NCI-H2081 treated with DMSO at 0.1 percent for 48 hours (cell line): ENCODE results near the gene MAGI2.

ENCODE experiments used
- DNase-seq: peaks from one replicate; lab custom pipeline; 2025; lab: John Stamatoyannopoulos, UW

MAGI2 gene

DNA sequence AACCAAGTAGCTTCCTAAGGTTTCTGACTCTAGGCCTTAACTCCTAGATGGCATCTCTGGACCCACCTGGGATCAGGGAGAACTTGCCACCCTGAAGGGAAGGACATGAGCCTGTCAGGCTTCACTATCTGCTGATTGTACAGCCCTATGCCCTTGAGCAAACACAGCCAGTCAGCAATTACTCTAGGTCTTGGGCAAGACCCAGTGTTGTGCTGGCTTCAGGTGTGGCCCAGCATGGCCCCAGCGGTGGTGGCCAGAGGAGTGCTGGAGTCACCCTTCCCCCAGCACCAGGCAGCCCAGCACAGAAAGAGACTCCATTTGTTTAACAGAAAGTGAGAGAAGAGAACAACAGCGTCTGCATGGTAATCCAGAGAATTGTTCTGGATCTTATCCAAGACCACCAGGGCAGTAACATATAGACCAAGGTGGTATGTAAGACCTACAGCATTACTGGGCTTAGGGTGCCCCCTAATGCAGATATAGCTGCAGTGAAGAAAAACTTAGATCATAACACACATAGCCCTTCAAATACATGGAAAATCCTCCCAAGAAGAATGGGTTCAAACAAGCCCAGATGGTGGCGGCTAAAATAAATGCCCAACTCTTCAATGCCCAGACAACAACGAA lies 207.7 kb downstream of the MAGI2 start:
- DNase-seq = no peak

DNA sequence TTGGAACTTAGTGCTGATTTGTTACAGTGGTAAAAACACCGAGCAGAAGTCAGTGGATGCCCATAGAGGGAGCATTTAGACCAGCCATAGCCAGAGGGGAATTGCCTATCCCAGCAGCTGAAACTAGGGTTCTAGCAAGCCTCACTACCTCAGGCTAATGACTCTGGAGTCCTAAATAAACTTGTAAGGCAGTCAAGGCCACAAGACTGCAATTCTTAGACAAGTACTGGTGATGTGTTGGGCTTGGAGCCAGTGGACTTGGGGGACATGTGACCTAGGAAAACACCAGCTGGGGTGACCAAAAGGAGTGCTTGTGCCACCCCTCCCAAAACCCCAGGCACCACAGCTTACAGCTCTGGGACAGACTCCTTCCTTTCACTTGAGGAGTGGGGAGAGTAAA lies 209.0 kb downstream of the MAGI2 start:
- DNase-seq = no peak

DNA sequence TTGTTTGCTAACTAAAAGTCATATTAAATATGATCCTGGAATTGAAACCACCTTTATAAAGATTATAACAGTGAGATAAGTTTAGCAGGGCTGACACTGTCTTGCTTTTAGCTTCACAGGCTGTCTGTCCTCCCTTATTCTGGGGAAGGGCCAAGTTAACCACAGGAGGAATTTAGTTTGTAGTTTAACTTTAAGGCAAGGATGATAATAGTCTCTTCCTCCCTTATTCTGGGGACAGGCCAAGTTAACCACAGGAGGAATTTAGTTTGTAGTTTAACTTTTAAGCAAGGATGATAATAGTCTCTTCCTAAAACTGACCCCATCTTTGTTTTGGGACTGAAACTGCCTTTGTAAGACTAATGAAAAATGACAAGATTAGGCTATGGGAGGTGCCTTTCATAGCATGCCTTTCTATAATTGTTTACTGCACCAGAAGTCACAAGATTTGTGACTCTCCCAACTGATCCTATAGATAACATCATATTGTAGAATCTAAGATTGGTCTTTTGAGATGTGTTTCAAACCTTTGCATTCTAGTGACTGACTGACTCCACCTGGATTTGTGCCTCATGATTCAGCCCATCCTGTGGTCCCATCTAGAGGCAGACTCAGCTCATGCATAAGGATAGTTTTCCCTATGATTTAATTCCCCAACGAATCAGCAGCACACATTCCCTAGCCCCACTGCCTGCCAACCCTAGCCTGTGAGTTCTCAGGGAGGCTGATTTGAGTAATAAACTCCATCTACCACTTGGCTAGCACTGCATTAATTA lies 212.0 kb downstream of the MAGI2 start:
- no peak for DNase-seq

DNA sequence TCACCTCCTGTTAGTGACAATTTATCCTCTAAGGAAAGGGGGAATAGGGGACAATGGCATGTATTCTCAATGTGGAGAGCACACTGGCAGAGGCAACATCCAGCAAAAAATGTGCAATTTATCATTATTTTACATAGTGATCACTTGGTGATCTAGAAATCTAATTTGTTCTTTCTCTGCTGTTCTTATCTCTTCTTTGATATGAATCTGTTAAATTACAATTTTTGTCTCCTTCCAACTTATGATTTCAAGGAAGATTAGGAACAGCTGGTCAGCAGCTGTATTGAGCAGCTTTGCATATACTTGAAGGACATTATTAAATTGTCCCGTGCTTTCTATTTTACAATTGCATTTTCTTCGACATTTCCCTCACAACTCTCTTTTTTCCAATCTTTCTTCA lies 213.1 kb downstream of the MAGI2 start:
- no peak for DNase-seq

DNA sequence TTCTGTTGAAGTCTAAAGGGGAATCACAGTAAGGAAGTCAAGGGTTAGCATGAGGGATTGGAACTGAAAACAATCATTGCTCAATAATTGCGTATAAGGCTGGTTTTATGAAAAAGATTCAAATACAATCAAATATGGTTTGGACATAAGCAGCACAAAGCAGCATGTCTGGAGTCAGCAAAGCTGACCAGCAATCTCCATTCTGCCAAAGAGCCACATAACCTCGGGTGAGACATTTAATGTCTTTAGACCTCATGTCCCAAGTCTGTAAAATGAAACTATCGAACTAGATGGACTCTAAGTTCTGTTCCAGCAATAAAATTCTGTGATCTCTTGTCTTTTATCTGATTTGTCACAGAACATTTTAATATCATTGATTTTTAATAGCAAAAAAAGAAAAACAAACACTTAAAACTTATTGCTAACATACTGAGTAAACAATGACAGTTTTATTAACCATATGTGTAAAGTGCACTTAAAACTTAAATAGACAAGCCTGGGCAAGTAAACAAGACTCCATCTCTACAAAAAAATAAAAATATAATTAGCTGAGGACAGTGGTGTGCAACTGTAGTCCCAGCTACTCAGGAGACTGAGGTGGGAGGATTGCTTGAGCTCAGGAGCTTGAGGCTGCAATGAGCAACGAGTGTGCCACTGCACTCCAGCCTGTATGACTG lies 217.0 kb downstream of the MAGI2 start:
- DNase-seq = no peak

DNA sequence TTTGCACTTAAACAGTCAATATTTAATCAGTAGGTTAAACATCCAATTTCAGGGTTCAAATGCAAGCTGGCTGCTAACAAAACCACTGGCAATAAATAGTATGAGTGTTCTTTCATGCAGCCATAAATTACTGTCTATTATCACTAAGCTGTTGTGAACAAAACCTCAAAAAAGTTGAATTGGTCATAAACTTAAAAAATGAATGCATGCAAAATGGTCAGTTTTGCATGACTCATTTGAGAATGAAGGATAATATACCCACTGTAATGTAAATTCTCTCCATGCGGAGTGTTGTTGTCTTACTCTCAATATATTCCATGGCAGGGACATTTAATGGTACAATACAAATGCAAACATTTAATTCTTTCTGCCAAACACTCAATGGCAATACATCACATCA lies 226.4 kb downstream of the MAGI2 start:
- peak; percentile 67 for DNase-seq

DNA sequence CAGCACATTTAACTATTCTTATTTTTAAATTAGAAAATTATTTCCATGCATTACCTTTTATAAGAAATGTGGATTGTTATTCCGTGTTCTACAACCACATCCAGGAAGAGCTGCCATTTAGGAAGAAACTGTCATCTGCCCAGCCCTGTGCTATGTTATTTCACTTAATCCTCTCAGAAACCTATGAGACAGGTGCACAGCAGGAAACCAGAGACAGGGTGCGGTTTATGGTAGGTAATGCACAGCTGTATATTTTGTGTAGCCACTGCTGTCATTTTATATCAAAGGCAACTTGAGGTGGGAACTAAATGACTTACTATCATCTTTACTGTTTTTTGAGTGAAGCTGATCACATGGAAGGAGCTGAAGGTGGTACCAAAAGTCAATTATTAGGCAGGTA lies 232.3 kb downstream of the MAGI2 start:
- no peak for DNase-seq

DNA sequence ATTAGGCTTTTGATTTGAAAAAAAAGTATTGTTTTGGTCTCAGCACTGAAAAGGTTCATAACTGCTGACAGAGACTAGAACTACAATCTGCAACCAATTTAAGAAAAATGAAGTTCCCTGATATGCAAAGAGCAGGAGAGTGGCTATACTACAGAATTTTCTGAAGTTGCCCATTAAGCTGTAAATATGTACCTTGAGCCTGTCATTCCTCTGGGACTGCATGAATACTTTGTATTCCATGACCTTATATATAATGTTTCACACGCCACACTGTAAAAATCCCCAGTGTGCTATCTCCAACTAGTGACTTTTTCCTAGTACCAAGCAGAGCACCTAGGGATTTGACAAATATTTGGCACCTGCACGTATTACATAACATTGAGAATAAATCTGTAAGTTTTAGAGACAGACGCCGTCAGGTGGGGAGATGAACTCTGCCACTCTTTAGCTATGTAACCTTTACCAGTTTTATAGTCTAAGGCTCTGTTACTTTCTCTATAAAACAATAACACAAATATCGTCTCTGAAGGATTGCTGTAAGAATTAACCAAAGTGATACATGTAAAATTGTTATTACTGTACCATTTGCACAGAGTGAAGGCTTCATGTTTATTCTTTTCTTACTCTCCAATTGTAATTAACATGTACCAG lies 235.4 kb downstream of the MAGI2 start:
- DNase-seq = no peak

DNA sequence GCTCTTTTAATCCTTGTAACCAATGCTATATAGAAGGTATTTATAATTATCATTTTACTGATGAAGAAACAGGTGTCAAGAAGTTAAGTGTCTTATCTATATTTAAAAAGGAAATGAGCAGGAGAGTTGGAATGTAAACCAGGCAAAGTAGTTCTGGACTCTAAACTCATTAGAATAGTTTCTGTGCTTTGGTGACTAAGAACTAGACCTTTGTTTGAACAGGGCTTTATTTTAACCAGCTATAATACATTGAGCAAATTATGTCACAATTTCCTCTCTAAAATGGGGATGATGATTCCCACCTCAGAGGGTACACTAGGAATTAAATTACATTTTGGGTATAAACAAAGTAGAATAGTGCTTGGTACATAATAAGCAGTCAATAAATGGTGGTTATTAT lies 236.0 kb downstream of the MAGI2 start:
- DNase-seq = no peak

DNA sequence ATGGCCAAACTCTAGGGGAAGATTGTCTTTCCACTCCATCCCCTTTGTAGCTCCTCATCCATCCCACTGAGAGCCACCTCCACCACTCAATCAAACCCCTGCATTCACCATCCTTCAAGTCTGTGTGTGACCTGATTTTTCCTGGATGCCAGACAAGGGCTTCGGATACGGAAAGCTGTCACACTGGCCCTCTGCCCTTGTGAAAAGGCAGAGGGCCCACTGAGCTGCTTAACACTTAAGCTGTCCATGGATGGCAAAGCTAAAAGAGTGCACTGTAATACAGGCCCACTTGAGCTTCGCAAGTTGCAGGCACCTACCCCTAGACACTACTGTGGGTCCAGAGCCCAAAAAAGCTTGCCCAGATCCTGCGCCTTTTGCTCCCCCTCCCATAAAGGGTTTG lies 237.2 kb downstream of the MAGI2 start:
- no peak for DNase-seq

DNA sequence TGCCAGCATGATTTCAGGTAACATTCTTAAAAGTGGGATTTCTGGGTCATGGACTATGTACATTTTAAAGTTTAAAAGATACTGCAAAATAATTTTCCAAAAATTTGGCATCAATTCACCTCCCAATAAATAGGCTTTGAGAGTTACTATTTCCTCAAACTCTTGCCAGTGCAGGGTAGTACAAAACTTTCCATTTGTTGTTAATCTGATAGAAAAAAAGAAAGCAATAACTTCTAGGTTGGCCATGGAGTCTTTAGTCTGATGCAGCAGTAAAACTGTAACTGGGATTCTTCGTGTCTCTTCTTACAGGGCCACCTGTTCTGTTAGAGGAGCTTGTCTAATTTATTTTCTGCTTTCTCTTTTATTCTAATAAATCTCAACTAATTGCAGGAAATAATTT lies 241.1 kb downstream of the MAGI2 start:
- DNase-seq = no peak

DNA sequence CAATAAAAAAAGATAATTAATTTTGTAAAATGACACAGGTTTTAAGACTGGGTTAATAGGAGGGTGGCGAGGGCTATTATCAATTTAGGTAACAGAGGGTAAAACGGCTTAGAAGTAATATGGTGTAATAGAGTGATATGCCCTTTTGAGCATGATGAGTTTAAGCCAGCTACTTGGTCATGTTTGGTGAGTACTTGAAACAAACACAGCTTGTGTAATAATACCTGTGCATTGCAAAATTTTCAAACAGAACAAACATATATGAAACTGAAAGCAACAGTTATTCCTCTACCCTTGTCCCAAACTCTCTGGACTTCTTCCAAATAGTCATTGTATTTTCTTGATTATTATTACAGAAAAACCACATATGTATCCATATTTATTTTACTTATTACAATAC lies 241.7 kb downstream of the MAGI2 start:
- no peak for DNase-seq

DNA sequence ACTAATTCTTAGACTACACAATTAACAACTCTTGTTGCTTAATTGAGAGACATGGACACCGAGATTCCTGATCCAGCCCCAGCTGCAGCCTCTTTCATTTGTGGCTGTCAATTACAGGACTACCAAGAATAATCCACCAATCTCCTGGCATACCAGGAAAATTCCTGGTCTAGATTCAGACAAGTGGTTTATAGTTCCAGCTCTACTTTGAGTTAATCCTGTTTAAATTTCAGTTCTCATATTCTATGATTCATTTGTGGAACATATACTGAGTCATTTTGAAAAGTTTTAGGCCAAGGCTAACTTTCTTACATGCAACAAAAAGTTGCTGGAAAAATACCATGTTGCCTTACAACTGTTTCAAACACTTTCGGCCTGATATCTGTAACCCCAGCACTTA lies 253.5 kb downstream of the MAGI2 start:
- no peak for DNase-seq

DNA sequence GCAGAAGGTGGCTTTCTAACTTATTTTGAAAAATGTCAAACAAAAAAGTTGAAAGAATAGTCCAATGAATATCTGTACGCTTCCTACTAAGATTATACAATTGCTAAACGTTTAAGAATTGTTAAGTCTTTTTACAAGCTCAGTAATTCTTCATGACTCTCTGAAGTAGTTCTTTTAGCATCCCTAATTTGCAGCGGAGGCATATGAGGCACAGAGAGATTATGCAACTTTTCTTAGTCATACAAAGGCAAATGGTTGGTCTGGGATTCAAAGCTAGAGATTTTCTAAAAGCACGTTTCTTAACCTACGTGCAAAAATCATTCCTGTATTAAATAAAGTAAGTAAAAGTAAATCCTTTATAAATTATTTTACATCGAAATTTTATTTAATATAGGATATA lies 254.2 kb downstream of the MAGI2 start:
- DNase-seq = no peak

DNA sequence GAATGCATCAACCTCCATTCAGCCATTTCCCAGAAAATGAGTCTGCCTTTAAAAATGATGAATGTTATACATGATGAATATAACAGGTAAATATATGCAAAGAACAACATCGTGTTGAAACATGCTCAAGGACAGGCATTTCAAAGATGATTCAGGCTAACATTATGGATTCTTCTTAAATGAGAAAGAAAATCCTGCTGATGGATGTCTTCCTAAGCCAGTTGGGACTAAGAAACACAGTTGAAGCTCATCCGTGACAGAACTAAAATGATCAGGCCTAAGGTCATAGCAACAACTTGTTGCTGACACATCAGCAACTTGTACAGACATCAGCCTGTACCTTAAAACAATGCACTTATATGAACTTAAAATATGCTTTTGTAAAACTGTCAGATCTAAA lies 267.9 kb downstream of the MAGI2 start:
- no peak for DNase-seq

DNA sequence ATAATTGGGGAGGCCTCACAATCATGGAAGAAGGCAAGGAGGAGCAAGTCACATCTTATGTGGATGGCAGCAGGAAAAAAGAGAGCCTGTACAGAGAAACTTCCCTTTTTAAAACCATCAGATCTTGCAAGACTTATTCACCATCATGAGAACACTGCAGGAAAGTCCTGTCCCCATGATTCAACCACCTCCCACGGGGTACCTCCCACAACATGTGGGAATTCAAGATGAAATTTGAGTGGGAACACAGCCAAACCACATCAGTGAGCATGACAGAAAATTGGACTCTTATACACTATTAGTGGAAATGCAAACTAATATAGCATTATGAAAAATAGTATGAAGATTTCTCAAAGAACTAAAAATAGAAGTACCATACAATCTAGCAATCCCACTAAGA lies 271.2 kb downstream of the MAGI2 start:
- no peak for DNase-seq

DNA sequence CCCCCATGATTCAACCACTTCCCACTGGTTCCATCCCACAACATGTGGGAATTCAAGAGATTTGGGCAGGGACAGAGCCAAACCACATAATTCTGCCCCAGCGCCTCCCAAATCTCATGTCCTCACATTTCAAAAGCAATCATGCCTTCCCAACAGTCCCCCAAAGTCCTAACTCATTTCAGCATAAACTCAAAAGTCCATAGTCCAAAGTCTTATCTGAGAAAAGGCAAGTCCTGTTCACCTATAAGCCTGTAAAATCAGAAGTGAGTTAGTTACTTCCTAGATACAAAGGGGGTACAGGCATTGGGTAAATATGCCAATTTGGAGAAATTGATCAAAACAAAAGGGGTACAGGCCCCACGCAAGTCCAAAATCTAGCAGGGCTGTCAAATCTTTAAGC lies 272.9 kb downstream of the MAGI2 start:
- no peak for DNase-seq

DNA sequence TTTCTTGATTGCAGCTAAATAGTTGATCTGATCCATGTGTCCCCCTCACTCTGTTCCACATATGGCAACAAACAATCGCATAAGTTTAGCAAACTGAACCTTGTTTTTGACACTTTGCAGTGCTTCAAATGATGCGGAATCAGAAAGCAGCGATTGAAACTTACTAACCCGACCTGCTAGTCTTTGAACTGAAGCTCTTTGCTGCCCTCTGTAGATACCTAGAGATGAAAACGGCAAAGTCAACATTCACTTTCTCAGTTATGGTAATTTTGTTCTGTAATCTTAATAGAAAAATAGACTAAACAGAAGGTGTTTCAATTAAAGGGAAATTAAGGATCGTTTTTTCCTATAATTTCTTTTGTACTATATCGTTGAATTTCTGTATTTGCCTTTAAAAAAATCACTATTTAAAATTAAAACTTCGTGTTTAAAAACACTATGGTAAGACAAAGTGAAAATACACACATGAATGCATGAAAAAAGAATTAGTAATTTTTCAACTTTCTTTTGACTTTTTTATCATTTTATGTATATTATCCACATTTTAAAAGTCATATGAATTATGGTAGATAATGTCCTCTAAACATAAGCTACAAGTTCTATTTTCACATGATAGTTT lies 276.5 kb downstream of the MAGI2 start:
- DNase-seq = peak; percentile 25

DNA sequence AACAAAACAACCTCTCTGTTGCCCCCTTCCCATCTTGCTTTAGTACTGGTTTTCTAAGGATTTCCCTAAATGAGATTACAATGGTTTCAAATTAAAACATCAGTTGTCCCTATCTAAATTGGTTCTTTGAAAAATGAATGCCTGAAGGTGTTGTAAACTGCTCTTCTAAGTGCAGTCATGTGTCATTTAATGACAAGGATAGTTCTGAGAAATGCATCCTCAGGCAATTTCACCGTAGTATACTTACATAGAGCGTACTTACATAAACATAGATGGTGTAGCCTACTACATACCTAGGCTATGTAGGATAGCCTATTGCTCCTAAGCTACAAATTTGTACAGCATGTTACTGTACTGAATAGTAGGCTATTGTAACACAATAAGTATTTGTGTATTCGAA lies 278.1 kb downstream of the MAGI2 start:
- DNase-seq = no peak

DNA sequence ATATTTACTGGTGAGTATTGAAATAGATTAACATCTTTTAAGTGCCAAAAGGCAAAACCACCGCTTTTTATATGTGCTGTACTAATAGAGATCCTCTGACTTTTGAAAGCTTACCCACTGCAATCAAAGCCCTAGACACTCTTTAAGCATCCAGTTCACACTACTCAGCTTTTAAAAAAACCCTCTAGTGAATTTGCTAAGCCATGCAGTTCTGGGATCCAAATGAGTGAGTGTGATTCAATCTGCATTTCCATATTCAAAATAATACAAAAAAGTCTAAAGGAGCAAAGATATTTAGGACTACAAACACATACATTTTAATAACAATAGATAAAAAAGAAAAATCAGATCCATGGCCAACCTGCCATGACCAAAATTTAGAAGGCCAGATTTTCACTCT lies 288.2 kb downstream of the MAGI2 start:
- DNase-seq = no peak

DNA sequence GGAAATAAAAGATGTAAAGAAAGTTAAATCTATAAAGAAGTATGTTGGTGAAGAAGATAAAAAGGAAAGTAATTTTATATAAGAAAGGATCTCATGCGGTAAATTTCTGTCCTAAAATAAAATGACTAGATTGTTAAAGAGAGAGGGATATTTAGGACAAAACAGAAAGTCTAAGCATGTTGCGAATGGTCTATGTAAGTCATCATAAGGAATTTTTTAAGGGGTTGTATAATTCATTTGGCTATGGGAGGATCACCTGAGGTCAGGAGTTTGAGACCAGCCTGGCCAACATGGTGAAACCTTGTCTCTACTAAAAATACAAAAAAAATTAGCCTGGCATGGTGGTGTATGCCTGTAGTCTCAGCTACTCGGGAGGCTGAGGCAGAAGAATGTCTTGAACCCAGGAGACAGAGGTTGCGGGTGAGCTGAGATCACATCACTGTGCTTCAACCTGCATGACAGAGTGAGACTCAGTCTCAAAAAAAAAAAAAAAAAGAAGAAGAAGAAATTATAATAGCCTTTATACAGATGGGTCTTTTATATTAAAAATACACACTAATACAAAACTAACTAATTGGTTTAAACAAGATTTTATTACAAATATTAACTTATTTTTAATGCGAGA lies 294.3 kb downstream of the MAGI2 start:
- DNase-seq = no peak

DNA sequence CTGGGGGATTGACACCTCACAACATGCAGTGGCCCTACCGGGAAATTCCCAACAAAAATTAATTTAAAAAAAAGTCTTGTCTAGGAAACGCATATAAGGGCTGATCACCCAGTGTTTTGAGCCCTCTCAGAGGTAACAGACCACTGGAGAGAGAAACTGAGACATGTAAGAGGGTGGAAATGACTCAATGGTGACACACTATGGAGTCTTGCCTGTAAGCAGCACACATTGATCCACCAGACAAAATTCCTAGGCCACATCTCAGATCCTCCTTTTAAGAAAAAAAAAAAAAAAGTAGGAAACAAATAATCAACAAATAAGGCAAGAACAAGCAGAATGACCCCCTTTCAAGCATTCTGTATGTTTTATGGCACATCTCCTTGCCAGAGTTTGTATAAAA lies 296.2 kb downstream of the MAGI2 start:
- DNase-seq = no peak
